ENCODE measurements around the gene NRG3. TPM values are rescaled to one million over a fixed set of nuclear protein-coding genes. Genes with fewer than 3 reads are reported as not detected.

Gene NRG3
- total and polyA plus RNA-seq, 7 donors = 0.03 to 0.10 TPM; not detected in 5

GRCh38 chr10:82212753-82213152 is 337.8 kb downstream of the NRG3 start:
- WGBS, 3 donors = 61 to 92% (median 75%) methylated on average over 2 of the region's 2 CpGs
- no peak overlapping the region for H3K27ac ChIP-seq
- no peaks in the 10 kb centered on the region for H3K36me3 ChIP-seq (ENCODE audit: insufficient read depth in 1 of 2, low read depth in 1 of 2)
- H3K9me3 ChIP-seq = no peaks in the 10 kb centered on the region
- intact Hi-C loops (cut with DNase I) = no loop called here
- DNase-seq (no peak), ATAC-seq (no peak)
- H3K4me3 ChIP-seq = no peak overlapping the region
- no peaks in the 10 kb centered on the region for H3K4me1 ChIP-seq
- no peak for TF ChIP-seq CTCF (IDR thresholded peaks at IDR 0.05)
- no peaks in the 10 kb centered on the region for H3K27me3 ChIP-seq (ENCODE audit: insufficient read depth in 3 of 3, low read length in 2 of 3)

- 65 to 86% (median 76%) methylated on average over 5 of the region's 5 CpGs for WGBS, 3 donors
- no peak for DNase-seq
- Histone ChIP-seq H3K9me3 (no peaks in the 10 kb centered on the region), H3K27me3 (ENCODE audit: insufficient read depth in 3 of 3, low read length in 2 of 3) (no peaks in the 10 kb centered on the region), H3K4me3 (no peak overlapping the region), H3K36me3 (ENCODE audit: insufficient read depth in 1 of 2, low read depth in 1 of 2) (no peaks in the 10 kb centered on the region), H3K4me1 (no peaks in the 10 kb centered on the region), H3K27ac (no peak overlapping the region)
- intact Hi-C loops (cut with DNase I) = no loop called here
- no peak for TF ChIP-seq CTCF (IDR thresholded peaks at IDR 0.05)
- no peak for ATAC-seq
Measured at GRCh38 chr10:82213784-82214183, 338.8 kb downstream of the NRG3 start.

- Histone ChIP-seq H3K27me3 (ENCODE audit: insufficient read depth in 3 of 3, low read length in 2 of 3) (peaks cover 0 to 3% (median 0%) of the 10 kb centered on the region in 3 donors), H3K4me3 (no peak overlapping the region), H3K9me3 (no peaks in the 10 kb centered on the region), H3K36me3 (ENCODE audit: insufficient read depth in 1 of 2, low read depth in 1 of 2) (no peaks in the 10 kb centered on the region), H3K27ac (no peak overlapping the region), H3K4me1 (no peaks in the 10 kb centered on the region)
- TF ChIP-seq CTCF (IDR thresholded peaks at IDR 0.05) = no peak
- intact Hi-C loops (cut with DNase I) = loop anchor here in 1 of 2 donors (5.0 kb wide), 1 partner anchor 156 kb away; no protein-coding TSS in a partner anchor
- DNase-seq (no peak), ATAC-seq (no peak)
Measured at GRCh38 chr10:82221056-82221455, 346.1 kb downstream of the NRG3 start.

- Histone ChIP-seq H3K27me3 (ENCODE audit: insufficient read depth in 3 of 3, low read length in 2 of 3) (peaks cover 0 to 3% (median 0%) of the 10 kb centered on the region in 3 donors), H3K9me3 (no peaks in the 10 kb centered on the region), H3K4me1 (no peaks in the 10 kb centered on the region), H3K4me3 (no peak overlapping the region), H3K27ac (no peak overlapping the region), H3K36me3 (ENCODE audit: insufficient read depth in 1 of 2, low read depth in 1 of 2) (no peaks in the 10 kb centered on the region)
- no peak for ATAC-seq
- no peak for DNase-seq
- WGBS, 3 donors = 35 to 53% (median 48%) methylated on average over 2 of the region's 2 CpGs
- intact Hi-C loops (cut with DNase I) = loop anchor here in 1 of 2 donors (5.0 kb wide), 1 partner anchor 156 kb away; no protein-coding TSS in a partner anchor
- TF ChIP-seq CTCF (IDR thresholded peaks at IDR 0.05) = no peak
Measured at GRCh38 chr10:82221601-82222149, 346.7 kb downstream of the NRG3 start.

GRCh38 chr10:82228701-82229100 is 353.7 kb downstream of the NRG3 start:
- no peak for DNase-seq
- Histone ChIP-seq H3K4me1 (no peaks in the 10 kb centered on the region), H3K9me3 (no peaks in the 10 kb centered on the region), H3K36me3 (ENCODE audit: insufficient read depth in 1 of 2, low read depth in 1 of 2) (no peaks in the 10 kb centered on the region), H3K27me3 (ENCODE audit: insufficient read depth in 3 of 3, low read length in 2 of 3) (no peaks in the 10 kb centered on the region), H3K27ac (no peak overlapping the region), H3K4me3 (no peak overlapping the region)
- intact Hi-C loops (cut with DNase I) = no loop called here
- 74 to 85% (median 77%) methylated on average over 4 of the region's 4 CpGs for WGBS, 3 donors
- ATAC-seq = no peak
- no peak for TF ChIP-seq CTCF (IDR thresholded peaks at IDR 0.05)
